HG03457 (cell line): ENCODE measurements around the gene TNFRSF19.
"Not testable (repeated sequence)": the region's sequence is repeated elsewhere in the genome, so short reads cannot be mapped to it uniquely, and the experiment has no call there.

Experiments used
- ATAC-seq: cut with Tn5 transposase; IDR thresholded peaks from one replicate; pipeline ENCODE4 v1.9.1; 2021; ENCODE audit warnings: moderate number of reproducible peaks; ENCODE audit not compliant: unreplicated experiment

TNFRSF19 gene

GRCh38 chr13:23570099-23570920 lies at the start of gene TNFRSF19:
Gene TNFRSF19 (plus strand): TSS chr13:23570412. CDS start chr13:23590184, 19,772 bp downstream.
- no peak for ATAC-seq

DNA sequence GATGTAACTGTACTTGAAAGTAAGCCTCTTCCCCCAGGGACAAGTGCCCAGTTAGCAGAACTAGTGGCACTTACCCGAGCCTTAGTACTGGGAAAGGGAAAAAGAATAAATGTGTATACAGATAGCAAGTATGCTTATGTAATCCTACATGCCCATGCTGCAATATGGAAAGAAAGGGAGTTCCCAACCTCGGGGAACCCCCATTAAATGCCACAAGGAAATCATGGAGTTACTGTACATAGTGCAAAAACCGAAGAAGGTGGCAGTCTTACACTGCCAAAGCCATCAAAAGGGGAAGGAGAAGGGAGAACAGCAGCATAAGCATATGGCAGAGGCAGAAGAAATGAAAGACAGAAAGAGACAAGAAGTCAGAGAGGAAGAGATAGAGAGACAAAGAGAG lies 40.3 kb upstream of the TNFRSF19 start:
- ATAC-seq, result not testable (repeated sequence)

DNA sequence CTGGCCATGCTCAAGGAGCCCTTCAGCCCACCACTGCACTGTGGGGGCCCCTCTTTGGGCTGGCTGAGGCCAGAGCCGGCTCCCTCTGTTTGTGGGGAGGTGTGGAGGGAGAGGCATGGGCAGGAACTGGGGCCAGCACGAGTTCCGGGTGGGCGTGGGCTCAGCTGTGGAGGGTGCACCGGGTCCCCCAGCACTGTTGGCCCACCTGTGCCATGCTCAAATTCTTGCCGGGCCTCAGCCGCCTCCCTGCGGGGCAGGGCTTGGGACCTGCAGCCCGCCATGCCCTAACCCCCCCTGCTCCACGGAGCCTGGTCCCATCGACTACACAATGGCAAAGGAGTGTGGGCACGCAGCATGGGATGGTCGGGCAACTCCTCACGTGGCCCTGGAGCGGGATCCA lies 38.8 kb upstream of the TNFRSF19 start:
- ATAC-seq, result no peak

DNA sequence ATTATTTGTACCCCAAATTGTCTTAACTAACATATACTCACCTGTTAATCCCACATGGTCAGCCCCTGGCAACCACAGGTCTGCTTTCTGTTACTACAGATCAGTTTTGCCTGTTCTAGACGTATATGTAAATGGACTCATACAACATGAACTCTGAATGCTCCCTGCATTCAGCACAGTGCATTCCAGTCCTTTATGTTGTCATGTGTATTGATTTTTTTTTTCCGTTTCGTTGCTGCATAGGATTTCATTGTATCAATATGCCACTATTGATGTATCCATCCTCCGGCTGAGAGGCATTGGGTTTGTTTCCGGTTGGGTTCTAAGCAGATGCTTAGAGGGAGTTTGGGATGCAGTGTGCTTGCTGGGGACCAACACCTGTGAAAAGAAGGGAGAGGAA lies 36.1 kb upstream of the TNFRSF19 start:
- ATAC-seq, result no peak

GRCh38 chr13:23541221-23541824 lies 28.9 kb upstream of the TNFRSF19 start:
- no peak for ATAC-seq

- no peak for ATAC-seq
Measured at GRCh38 chr13:23544668-23545067, 25.5 kb upstream of the TNFRSF19 start.

DNA sequence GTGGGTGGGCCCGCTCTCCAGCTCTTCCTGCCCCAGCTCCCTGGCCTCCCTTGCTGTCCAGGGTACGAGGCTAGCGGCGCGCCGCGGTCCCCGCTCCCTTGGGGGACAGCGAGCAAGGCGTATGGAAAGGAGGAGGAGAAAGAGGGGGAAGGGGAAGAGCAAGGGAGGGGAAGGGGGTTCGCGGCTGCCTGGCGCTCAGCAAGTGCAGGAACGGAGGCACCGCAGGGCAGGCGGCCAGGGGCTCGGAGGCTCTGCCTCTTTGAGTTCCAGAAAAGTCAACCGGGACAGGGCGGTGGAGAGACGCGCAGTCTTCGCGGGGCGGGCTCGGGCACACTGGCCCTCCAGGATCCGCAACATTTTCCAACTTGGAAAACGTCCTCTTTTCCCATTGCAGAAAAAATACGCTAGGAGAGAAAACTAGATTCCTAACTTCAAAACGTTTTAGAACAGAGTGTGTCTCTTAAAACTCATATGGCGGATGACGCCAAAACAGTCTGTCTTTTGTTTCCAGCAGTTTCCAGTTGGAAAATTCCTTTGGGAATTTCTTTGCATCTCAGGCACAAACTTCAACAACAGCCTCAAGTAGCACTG lies 23.1 kb upstream of the TNFRSF19 start:
- ATAC-seq, result no peak

GRCh38 chr13:23549724-23550123 lies 20.5 kb upstream of the TNFRSF19 start:
- ATAC-seq, result no peak

- no peak for ATAC-seq
Measured at GRCh38 chr13:23550163-23550562, 20.0 kb upstream of the TNFRSF19 start.

- ATAC-seq, result no peak
Measured at GRCh38 chr13:23551213-23552008, 18.8 kb upstream of the TNFRSF19 start.

DNA sequence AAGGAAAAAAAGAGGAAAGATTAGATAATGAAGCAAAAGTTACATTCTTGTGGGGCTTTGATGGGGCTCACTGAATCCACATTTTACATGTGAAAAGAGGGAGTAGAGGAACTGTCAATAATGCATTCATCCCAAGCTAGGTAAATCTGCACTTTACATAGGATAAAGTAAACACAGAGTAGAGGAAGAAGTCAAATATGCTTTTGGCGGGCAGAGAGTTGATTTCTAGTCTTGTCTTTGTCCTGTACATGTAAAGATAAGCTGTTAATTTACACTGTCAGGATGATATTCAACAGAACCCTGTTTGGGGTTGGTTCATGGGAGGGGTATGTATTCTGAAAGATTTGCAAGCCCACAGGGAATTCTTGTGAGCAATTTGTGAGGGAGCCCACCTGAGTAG lies 18.0 kb upstream of the TNFRSF19 start:
- ATAC-seq, result no peak

DNA sequence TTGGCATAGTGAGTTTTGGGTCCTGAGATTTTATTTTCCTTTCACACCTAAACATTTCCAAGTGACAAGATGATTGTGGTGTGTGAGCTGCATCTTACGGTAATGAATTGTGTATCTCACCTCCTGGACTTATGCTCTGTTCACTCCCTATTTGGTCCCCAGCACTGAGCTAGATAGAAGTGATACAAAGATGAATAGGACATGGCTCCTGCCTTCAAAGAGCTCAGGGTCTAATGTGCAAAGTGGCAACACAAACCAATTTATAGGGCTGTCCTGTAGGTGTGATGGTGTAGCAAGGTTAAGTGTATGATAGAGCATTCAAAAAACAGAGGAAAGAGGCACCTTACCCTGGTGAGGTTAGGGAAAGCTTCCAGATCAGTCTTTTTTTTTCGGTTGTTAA lies 17.6 kb upstream of the TNFRSF19 start:
- no peak for ATAC-seq

DNA sequence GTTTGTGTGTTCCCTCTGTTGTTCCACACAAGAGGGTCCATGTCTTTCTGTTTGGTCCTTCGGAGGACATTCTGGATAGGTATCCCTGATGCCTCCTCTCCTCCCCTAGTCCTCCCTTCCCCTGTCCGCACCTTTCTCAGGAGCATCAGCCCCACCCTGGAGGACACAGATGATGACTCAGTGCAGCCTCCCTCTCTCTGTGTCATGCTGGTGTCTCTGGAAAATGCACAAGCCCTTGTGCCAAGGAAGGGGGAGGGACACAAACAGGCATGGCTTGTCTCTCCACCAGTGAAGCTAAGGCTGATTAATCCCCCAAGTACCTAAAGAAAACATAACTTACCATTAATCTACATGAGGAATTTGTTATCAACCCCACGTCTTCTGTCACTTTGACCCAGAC lies 16.2 kb upstream of the TNFRSF19 start:
- ATAC-seq, result no peak

DNA sequence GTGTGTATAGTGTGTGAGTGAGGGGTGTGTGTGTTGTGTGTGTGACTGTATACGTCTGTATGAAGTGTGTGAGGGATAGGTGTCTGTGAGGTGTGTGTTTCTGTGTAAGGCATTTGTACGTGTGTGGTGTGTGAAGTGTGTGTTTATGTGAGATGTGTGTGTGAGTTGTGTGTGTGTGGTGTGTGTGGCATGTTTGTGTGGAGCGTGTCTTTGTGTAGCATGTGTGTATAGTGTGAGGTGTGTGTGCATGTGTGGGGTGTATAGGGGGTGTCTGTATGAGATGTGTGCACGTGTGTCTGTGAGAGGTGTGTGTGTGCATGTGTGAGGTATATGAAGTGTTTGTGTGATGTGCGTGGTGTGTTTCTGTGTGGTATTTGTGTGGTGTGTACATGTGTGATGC lies 13.2 kb upstream of the TNFRSF19 start:
- no peak for ATAC-seq

DNA sequence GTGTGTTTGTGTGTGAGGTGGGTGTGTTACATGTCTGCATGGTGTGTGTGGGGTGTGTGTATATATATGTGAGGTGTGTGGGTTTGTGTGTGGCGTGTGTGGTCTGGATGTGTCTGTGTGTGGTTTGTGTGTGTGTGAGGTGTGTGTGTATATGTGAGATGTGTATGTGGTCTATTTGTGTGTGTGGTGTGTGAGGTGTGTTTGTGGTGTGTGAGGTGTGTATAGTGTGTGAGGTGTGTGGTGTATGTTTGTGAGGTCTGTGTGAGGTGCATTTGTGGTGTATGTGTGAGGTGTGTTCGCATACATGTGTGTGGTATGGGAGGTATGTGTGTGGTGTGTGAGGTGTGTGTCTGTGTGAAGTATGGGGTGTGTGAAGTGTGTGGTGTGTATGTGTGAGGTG lies 12.5 kb upstream of the TNFRSF19 start:
- no peak for ATAC-seq

DNA sequence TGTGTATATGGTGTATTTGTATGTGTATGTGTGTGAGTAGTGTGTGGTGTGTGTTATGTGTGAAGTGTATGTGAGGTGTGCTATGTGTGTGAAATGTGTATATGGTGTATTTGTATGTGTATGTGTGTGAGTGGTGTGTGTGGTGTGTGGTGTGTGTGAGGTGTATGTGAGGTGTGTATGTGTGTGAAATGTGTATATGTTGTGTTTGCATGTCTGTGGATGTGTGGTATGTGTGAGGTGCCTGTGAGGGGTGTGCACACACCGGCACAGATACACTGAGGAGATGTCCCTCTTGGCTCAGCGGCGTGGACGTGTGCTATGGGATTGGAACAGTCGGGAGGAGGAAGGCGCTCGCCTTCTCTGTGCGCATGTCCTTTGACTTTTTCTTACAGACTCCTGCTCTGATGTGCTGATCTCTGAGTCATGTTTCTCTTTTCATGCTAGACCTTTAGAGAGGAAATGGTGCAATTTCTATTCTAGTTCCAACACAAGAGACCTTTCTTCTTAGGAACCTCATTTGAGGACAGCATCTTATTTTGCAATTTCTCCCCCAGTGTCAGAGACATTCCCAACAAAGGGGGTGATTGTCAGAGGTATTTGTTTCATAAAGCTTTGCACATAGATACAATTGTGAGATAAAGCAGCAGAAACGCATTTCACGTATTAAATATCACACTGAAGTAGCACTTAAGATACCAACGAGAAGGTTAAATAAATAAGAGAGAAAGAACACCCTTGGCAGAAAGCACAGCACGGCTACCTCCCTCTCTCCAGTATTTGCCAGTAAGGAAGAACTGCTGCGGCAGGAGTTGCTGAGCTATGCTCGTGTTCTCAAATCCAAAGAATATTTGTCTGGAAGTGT lies 11.3 kb upstream of the TNFRSF19 start:
- ATAC-seq, result no peak

DNA sequence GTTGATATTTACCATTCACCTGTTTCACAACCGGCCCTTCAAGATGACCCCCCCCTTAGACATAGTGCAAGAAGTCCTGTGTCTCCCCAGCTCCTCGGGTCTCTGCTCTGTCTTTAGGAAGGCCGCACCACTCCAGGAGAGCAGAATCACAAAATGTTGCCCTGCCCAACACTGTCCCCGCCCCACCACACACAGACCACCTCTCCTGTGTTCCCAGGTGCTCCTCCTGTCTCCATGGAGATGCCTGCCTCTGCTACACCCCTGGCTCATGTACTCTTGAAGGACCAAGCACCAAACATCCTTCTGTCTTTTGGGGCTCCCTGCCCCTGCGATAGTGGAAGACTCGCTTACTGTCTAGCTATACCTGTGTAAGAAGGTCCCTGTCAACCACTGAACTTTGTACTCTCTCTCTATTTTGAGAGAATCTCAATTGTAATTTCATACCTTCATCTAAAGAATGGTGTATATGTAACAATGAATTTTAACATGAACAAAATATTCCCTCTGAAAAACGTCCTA lies 9.6 kb upstream of the TNFRSF19 start:
- no peak for ATAC-seq

DNA sequence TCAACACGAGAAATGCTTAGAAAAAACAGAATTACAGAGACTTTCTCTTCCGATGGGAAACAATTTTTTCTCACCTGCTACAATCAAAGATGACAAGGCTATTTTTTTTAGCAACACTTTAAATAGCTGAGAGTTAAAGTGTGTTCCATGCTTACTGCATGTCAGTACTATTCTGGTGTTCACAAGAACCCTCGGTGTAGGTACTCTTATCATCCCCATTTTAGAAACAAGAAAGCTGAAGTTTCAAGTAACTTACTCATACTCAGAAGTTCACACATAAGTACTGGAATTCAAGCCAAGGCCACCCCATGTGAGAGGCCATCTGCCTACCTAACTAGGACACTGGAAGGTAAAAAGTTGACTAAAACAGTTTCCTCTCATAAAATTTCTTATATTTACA lies 9.0 kb upstream of the TNFRSF19 start:
- no peak for ATAC-seq

DNA sequence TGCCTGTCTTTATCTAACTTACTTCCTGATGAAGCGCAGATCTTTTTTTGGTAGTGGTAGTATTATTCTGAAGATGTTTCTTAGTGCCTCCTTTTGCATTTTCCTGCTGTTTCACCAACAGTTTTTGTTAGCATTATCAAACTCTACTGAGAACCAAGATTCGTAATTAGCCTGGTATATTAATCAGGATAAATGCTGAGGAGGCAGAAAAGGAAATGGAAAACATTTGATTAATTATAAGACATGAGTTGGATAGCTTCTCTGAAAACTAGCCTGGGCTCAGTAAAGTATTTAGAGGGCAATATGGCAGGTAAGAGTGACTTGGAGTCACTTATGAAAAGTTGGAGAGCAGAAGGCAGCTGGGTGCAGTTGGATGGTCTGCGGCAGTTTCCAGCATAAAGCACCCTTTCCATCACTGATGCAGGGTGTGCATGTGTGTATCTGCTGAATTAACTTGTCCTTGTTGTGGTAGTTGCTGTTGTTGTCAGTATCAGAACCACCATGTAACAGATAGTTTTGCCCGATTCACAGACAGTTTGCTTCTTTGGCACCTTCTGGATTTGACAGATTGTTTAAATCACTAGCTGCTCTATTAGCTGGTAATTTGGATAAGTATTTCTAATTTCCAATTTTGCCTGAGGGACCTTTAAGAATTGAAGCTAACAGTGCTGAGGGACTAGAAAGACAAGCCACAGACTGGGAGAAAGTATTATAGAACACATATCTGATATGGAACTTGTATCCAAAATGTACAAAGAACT lies 6.9 kb upstream of the TNFRSF19 start:
- no peak for ATAC-seq
